GM12874 (cell line): ENCODE measurements around the gene MEGF10.

ENCODE experiments used
- TF ChIP-seq, protein P1 (sequence below): IDR thresholded peaks from 2 replicates; pipeline ENCODE4 v1.5.1; 2011; ENCODE audit warnings: low read depth, mild to moderate bottlenecking, control low read depth, low read length, moderate library complexity; ENCODE audit not compliant: insufficient read depth

The MEGF10 gene

DNA sequence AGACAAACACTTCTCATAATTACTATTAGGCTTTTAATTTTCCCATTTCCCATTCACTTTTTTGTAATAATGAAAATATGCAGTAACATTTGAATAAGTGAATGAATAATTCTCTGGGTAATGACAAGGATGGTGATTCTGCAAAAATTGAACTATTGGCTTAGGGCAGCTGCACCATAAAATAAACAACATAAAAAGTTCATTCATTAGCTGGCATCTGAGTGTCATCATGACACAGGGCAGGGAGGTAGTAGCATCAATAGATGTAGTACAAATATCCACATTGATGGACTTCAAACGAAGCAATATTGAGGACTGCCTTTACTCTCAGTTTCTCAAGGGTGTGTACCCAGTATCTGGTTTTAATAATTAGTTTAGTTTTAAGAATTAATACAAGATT is 4.9 kb downstream of the MEGF10 start:
- TF ChIP-seq, protein P1, sequence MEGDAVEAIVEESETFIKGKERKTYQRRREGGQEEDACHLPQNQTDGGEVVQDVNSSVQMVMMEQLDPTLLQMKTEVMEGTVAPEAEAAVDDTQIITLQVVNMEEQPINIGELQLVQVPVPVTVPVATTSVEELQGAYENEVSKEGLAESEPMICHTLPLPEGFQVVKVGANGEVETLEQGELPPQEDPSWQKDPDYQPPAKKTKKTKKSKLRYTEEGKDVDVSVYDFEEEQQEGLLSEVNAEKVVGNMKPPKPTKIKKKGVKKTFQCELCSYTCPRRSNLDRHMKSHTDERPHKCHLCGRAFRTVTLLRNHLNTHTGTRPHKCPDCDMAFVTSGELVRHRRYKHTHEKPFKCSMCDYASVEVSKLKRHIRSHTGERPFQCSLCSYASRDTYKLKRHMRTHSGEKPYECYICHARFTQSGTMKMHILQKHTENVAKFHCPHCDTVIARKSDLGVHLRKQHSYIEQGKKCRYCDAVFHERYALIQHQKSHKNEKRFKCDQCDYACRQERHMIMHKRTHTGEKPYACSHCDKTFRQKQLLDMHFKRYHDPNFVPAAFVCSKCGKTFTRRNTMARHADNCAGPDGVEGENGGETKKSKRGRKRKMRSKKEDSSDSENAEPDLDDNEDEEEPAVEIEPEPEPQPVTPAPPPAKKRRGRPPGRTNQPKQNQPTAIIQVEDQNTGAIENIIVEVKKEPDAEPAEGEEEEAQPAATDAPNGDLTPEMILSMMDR: no peak

DNA sequence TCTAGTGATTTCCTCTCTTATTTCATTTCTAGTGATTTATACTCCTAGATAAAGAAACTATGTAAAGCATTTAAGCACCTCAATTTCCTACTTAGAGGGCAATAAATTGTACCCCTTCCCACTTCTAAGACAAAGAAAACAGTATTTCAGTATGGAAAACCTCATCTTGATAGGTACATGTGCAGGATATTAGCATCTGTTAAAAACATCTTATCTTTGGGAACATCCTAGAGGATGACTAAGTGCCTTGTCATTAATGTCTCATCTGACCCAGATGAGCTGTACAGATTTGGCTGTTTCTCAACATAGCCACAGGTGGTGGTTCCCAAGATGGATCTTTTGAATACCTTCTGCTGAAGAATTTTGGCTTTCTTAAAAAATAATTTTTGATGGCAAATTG is 5.7 kb downstream of the MEGF10 start:
- TF ChIP-seq, protein P1: no peak

DNA sequence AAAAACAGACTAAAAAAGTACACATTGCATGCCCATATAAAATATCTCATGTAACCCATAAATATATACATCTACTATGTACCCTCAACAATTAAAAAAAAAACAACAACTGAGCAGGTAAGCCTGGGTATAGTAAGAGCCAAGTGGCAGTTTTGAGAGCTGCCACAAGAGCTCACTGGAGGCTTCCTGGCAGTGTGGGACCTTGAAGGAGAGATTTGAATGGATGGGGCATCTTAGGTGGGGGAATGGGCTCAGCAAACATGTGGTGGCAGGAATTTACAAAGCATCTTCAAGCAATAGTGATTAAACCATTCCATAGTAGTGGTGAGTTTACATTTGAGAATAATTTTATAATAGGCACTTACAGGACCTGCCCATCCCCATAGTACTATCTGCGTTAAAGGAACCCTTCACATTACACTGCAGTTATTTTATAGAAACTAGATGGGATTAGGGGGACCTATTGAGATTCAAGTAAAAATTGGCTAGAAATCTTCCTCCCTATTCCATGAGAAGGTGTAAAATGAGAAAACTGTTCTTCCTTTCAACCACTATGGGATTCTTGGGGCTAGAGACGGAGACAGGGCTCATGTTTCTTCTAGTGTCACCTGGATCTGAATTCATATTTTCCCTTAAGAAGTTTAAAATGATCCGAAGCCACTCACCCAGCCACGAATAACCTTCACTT is 6.9 kb downstream of the MEGF10 start:
- TF ChIP-seq, protein P1: no peak

DNA sequence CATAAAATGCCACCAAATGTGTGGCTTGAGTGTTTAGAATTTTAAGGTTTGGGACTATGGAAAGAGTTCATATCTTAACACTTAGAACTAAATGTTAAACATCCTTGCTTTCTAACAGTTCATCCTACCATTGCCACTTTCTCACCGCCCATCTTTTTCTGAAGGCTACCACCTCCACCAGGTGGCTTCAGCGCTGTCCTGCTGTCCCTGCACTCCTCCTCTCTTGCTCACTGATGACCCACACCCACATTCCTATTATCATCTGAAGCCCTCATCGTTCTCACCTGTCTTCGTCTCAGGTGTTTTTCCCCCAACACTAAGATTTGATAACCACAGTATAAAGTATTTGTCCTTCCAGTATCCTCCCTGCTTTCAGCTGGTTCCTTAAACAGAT is 7.4 kb downstream of the MEGF10 start:
- TF ChIP-seq, protein P1: no peak

DNA sequence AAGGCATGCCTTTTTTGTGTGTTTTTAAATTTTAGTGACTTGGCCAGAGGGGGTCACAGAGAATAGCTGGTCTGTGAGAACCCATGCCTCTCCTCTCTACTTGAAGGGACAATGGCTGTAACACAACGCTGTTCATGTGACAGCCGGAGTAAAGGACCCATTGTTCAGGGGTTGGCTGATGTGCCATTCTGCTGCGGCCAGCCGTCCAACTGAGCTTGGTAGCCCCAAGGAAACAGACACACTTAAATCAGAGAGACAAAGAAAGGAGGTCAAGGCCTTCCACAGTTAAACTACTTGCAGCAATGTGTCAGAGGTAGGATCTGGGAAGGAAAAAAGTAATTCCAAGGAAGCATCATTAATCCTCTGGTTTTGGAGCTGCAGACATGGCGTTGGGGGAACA is 8.1 kb downstream of the MEGF10 start:
- TF ChIP-seq, protein P1: no peak

DNA sequence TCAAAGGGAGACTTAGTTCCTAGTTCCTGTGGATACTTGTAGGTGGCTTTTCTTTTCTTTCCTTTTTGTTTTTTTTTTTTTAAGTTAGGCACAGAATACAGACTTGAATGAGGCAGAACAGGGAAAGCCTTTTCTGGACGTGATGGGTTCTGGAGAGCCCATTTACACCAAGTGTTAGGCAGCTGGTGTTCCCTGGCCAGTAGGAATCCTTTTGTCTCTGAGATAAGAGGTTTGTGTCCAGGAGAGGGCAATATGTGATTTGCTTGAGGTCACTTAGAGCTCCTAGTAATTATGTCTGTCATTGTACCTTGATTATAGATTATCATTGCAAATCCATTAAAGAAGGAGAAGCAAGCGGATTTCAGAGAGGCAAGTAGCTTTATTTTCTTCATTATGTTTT is 9.1 kb downstream of the MEGF10 start:
- TF ChIP-seq, protein P1: no peak

DNA sequence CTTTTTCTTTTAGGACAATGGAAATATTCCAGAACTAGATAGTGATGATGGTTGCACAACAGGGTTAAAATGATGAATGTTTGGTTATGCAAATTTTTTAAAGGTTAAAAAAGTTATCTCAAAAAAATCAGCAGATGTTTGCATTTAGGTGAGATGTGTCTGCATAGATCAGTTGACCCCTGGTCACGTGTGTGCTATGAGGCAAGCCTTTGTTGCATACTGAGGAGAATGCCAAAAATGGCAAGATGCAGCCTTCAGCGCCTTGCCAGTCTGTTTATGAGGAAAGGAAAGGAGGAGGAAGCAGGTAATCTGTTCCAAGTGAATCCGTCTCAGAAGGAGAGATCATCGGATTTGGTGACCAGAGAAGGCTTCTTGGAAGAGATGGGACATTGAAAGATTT is 11.9 kb downstream of the MEGF10 start:
- TF ChIP-seq, protein P1: no peak
